ENCODE data around the gene PTPA. TPM values are rescaled to one million over a fixed set of nuclear protein-coding genes. Genes with fewer than 3 reads are reported as not detected.

Gene PTPA
- total RNA-seq, 1 experiment from 2014 or later, result 76.2 TPM

DNA sequence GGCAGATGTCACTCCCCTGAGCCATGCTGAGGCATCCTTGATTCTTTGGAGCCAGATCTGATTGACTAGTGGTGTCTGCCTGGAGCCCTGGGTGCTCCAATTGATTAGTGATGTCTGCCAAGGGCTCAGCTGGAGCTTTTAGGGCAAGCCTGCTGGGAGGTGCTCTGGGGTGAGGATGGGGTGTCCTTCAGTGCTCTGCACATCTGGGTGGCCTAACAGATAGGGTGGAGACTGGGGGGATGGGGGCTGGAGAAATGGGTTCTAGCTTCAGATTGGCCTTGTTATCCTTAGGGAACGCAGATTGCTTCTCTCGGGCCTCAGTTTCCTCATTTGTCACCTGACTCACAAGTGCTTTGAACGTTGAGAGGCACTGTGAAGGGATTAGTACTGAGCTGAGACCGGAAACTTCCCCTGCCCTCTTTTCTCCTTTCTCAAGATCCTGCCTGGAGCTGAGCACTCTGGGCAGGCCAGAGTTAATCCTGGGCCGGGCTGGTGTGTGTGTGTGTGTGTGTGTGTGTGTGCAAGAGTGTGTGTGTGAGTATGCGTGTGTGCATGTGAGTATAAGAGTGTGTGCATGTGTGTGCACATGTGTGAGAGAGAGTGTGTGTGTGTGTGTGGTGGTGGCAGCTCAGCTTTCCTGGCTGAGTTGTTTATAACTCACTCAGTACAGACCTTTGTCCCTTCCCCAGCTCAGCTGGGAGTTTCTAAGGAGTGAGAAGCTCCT is 72.4 kb downstream of the PTPA start:
- TF ChIP-seq, protein P1, sequence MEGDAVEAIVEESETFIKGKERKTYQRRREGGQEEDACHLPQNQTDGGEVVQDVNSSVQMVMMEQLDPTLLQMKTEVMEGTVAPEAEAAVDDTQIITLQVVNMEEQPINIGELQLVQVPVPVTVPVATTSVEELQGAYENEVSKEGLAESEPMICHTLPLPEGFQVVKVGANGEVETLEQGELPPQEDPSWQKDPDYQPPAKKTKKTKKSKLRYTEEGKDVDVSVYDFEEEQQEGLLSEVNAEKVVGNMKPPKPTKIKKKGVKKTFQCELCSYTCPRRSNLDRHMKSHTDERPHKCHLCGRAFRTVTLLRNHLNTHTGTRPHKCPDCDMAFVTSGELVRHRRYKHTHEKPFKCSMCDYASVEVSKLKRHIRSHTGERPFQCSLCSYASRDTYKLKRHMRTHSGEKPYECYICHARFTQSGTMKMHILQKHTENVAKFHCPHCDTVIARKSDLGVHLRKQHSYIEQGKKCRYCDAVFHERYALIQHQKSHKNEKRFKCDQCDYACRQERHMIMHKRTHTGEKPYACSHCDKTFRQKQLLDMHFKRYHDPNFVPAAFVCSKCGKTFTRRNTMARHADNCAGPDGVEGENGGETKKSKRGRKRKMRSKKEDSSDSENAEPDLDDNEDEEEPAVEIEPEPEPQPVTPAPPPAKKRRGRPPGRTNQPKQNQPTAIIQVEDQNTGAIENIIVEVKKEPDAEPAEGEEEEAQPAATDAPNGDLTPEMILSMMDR (IDR thresholded peaks at IDR 0.05; ENCODE audit: unreplicated experiment), result no peak
- Mint-ChIP-seq H3K36me3 (ENCODE audit: insufficient read depth, unreplicated experiment) (peaks cover 29% of the 10 kb centered on the region), H3K4me1 (ENCODE audit: low read depth, unreplicated experiment) (peaks cover 45% of the 10 kb centered on the region), H3K9me3 (ENCODE audit: low read depth, unreplicated experiment) (no peaks in the 10 kb centered on the region), H3K27me3 (ENCODE audit: unreplicated experiment) (no peaks in the 10 kb centered on the region), H3K27ac (ENCODE audit: unreplicated experiment) (no peak overlapping the region), H3K4me3 (ENCODE audit: low read depth, unreplicated experiment) (no peak overlapping the region)
- intact Hi-C loops (cut with micrococcal nuclease; ENCODE audit: unreplicated experiment), result no loop called here
- DNase-seq, result no peak
- CTCF ChIA-PET, result interaction anchor here (0.6 to 1.4 kb wide), 3 partner anchors 41 to 447 kb away, joined by 3 to 7 read pairs (median 5); no protein-coding TSS in a partner anchor
- BruUV-seq (replicated peaks), result no TSS peak

DNA sequence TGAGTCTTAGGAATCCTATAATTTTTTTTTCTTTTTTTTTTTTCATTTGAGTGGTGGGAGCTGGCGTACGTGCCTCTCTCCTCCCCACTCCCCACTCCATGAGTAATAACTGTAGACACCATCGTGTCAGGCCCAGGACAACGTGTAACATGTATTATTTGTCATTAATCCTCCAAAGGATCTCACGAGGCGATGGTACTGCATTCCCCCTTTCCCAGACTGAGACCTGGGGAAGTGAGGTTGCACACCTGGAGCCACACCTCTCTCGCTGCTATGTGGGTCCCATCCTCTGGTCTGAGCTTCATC is 73.0 kb downstream of the PTPA start:
- Mint-ChIP-seq H3K4me3 (ENCODE audit: low read depth, unreplicated experiment) (no peak overlapping the region), H3K9me3 (ENCODE audit: low read depth, unreplicated experiment) (no peaks in the 10 kb centered on the region), H3K36me3 (ENCODE audit: insufficient read depth, unreplicated experiment) (peaks cover 24% of the 10 kb centered on the region), H3K27ac (ENCODE audit: unreplicated experiment) (no peak overlapping the region), H3K27me3 (ENCODE audit: unreplicated experiment) (no peaks in the 10 kb centered on the region), H3K4me1 (ENCODE audit: low read depth, unreplicated experiment) (peaks cover 39% of the 10 kb centered on the region)
- intact Hi-C loops (cut with micrococcal nuclease; ENCODE audit: unreplicated experiment), result no loop called here
- BruUV-seq (replicated peaks), result no TSS peak
- DNase-seq, result no peak
- CTCF ChIA-PET, result interaction anchor here (0.6 kb wide), 2 partner anchors 66 to 446 kb away, joined by 3 to 7 read pairs; no protein-coding TSS in a partner anchor
- TF ChIP-seq, protein P1 (IDR thresholded peaks at IDR 0.05; ENCODE audit: unreplicated experiment), result no peak

- H3K4me1 Mint-ChIP-seq (ENCODE audit: low read depth, unreplicated experiment), result peaks cover 38% of the 10 kb centered on the region
- DNase-seq, result no peak
- no peak overlapping the region for H3K27ac Mint-ChIP-seq (ENCODE audit: unreplicated experiment)
- peaks cover 24% of the 10 kb centered on the region for H3K36me3 Mint-ChIP-seq (ENCODE audit: insufficient read depth, unreplicated experiment)
- intact Hi-C loops (cut with micrococcal nuclease; ENCODE audit: unreplicated experiment), result no loop called here
- H3K27me3 Mint-ChIP-seq (ENCODE audit: unreplicated experiment), result no peaks in the 10 kb centered on the region
- CTCF ChIA-PET, result interaction anchor here (0.6 kb wide), 2 partner anchors 65 to 446 kb away, joined by 3 to 7 read pairs; no protein-coding TSS in a partner anchor
- TF ChIP-seq, protein P1 (IDR thresholded peaks at IDR 0.05; ENCODE audit: unreplicated experiment), result no peak
- no peaks in the 10 kb centered on the region for H3K9me3 Mint-ChIP-seq (ENCODE audit: low read depth, unreplicated experiment)
- no TSS peak for BruUV-seq (replicated peaks)
- H3K4me3 Mint-ChIP-seq (ENCODE audit: low read depth, unreplicated experiment), result no peak overlapping the region
Observed at GRCh38 chr9:129184596-129185122, 73.4 kb downstream of the PTPA start.

DNA sequence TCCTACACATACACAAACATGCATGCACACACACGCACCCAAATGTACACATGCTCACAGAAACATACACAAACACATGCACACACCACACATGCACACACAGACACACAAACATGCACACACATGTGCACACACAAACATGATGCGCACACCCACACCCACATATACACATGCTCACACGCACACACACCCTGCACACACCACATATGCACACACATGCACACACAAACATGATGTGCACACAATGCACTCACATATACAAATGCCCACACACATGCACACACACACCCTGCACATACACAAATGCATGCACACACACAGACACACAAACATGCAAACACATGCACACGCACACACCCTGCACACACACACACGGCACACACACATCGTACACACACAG is 74.2 kb downstream of the PTPA start:
- intact Hi-C loops (cut with micrococcal nuclease; ENCODE audit: unreplicated experiment), result no loop called here
- BruUV-seq (replicated peaks), result no TSS peak
- Mint-ChIP-seq H3K9me3 (ENCODE audit: low read depth, unreplicated experiment) (no peaks in the 10 kb centered on the region), H3K27ac (ENCODE audit: unreplicated experiment) (no peak overlapping the region), H3K36me3 (ENCODE audit: insufficient read depth, unreplicated experiment) (peaks cover 24% of the 10 kb centered on the region), H3K4me1 (ENCODE audit: low read depth, unreplicated experiment) (peaks cover 38% of the 10 kb centered on the region), H3K4me3 (ENCODE audit: low read depth, unreplicated experiment) (no peak overlapping the region), H3K27me3 (ENCODE audit: unreplicated experiment) (no peaks in the 10 kb centered on the region)
- DNase-seq, result no peak
- CTCF ChIA-PET, result no interaction called here
- TF ChIP-seq, protein P1 (IDR thresholded peaks at IDR 0.05; ENCODE audit: unreplicated experiment), result no peak

Data from Calu3 (cell line).